Melanocyte of skin (primary cell): ENCODE results near the gene HOATZ. TPM values are rescaled to one million over a fixed set of nuclear protein-coding genes. Genes with fewer than 3 reads are reported as not detected.

ENCODE experiments used
- small RNA-seq, 2 donors: library from RNA; depleted of rRNA; stranded (forward); fragments of <200 nt; gene quantifications; one replicate each; pipeline ENCODE3, GENCODE V24; 2012
- total RNA-seq, 2 donors: library from RNA; depleted of rRNA; stranded (reverse); fragments of >200 nt; gene quantifications; 2 replicates each; pipeline ENCODE4 v1.2.3, GENCODE V29; 2012

Gene HOATZ
- not detected for total RNA-seq

DNA sequence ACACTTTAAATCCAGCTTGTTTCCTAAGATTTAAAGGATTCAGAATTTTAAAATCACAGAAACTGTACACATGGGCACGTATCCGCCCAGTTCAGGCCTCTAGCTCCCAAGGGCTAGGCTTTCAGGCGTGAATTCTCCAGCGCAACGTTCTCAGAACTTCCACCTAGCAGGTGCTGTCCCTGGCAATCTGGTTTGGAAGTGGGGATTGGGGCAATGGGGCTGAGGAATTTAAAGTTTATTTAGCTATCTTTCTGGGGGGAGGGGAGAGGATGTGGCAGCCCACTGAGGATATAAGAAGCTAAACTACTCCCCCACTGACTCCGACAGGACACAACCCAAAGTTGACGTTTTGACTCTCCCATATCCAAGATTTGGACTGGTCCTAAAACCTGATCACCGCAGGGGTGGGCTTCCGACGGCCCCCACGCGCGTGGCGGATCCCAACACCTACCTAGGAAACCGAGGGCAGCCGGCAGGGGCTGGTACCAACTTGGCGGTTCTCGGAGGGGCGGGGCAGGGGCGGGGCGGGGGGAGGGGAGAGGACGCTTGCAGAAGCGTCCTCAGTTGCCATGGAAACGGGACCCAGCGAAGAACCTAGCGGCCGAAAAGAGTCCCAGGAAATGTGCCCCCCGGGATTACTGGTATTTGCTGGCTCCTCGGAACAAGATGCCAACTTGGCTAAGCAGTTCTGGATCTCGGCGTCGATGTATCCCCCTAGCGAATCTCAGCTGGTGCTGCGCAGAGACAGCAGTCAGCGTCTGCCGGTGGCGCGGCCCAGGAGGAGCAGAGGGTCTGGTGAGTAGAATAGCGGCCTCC, at the start of gene HOATZ:
HOATZ (plus strand) TSS at position 563 of the 816 bp plus-strand sequence; CDS start at position 570, 7 bp downstream.

DNA sequence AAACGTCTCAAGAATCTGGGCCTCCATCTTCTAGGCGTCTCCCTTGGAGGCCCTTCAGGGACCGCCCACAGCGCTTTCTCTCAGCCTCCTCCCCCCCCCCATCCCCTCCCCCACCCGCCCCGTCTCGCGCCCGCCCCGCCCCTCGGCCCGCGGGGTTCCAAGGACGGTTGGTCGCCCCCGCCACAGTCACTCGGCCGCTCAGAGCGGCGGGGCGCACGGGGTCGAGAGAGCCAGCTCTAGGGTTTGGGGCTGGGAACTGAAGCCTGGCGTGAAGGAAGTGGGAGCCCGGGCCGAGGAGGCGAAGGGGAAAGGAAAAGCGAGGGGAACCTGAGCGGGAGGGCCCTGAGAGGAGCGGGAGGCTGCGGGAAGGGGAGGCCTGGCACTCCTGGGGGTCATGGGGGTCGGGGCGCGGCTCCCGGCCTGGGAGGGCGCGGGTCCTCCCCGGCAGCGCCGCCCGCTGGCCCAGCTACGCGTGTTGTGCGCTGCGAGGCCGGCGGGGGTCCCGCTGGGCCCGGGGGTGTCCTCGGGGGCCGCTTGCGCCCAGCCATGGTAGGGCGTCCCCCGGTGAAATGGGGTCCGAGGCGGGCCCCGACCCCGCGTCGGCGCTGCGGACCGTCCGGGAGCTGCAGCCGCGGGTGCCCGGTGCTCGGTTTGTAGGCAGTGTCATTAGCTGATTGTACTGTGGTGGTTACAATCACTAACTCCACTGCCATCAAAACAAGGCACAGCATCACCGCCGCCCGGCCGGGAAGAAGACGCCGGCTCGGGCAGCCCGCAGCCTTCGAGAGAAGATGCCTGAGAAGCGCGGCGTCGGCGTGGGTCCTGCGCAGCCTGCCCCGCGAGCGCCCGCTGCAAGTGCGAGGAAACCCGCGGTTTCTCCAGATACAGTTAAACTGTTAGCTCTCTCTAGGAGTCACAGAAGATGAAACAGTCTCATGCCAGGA, 2.0 kb upstream of the HOATZ start, which contains the start of gene BTG4:
BTG4 (minus strand) TSS at position 91 of the 944 bp plus-strand sequence. CDS start 13,610 bp downstream, outside the sequence.

GRCh38 chr11:111540114-111540936, 25.7 kb downstream of the HOATZ start, which contains the start of gene LAYN:
TSS of gene LAYN (plus strand) at chr11:111540720. CDS start at chr11:111540844, 124 bp downstream.

Small RNA genes within 50 kb of the gene (small RNA-seq; reads per million reads assigned to genes)
- 99.2 to 162 reads per million in 2 donors for gene MIR34B
- 83.8 to 138 reads per million in 2 donors for gene MIR34C

Other genes starting within 250 kb of the HOATZ start
- not detected for gene POU2AF3, start 216.2 kb upstream of the HOATZ start, total RNA-seq
- not detected for gene POU2AF1, start 135.5 kb upstream of the HOATZ start, total RNA-seq
- not detected for gene BTG4, start 2.4 kb upstream of the HOATZ start, total RNA-seq
- gene LAYN, start 25.9 kb downstream of the HOATZ start, total RNA-seq = 10 to 100 TPM in 1 of 2 donors, 1 to 10 TPM in 1; 7.2 to 11.0 TPM
- gene SIK2, start 87.7 kb downstream of the HOATZ start, total RNA-seq = 10 to 100 TPM; 12.0 to 16.5 TPM